ENCODE results near the gene RACGAP1. TPM values are rescaled to one million over a fixed set of nuclear protein-coding genes. Genes with fewer than 3 reads are reported as not detected.

Gene RACGAP1
- total RNA-seq, 2 donors from 2014 or later, result 3.9 to 4.6 TPM

DNA sequence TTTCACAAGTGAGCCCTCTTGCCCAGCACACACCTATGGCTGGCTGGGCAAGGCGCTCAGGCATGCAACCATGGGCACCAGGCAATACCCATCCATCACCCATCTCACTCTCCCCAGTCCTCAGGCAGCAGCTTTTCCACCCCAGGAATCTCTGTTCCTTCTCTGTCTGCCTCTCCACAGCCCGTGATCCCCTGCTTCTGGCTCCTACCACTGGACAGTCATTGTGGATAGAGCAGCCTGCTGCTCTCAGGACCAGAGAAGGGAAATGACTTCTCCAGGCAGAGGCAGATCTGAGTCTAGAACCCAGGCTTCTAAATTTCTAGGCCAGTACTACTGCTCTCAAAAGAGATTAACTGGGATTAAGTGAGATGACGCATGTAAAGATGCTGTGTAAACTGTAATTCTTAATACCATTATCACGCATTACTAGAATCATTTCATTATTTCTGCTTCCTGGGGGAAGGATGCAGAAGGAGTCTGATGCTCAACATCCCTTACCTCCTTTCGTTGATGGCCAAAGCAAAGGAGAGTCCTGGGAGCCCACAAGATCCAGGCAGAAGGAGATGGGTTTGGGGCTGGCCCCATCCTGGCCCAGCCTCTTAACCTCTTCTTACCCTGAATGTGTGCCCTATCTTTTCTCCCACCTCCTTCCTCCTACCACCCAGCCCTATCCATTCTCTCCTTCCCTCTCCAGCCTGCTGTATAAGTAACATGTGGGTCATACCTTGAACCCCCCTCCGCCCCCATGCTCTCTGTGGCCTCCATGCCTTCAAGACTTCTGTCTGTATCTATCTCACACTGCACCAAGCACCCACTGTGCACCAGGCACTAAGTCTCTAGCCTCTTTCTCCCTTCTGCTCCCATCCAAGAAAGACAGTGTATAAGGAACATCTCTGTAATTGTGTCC, 68.4 kb downstream of the RACGAP1 start:
- Histone ChIP-seq H3K36me3 (replicated peaks in 1 of 2; ENCODE audit: insufficient read depth in 1 of 2, low read depth in 2 of 2) (no peaks in the 10 kb centered on the region), H3K9me3 (no peaks in the 10 kb centered on the region), H3K27me3 (peaks cover 0 to 18% of the 10 kb centered on the region in 2 donors), H3K4me1 (peaks cover 28% of the 10 kb centered on the region), H3K4me3 (no peak overlapping the region), H3K27ac (no peak overlapping the region)
- ATAC-seq (no peak), DNase-seq (no peak)
- intact Hi-C loops (cut with DNase I), result no loop called here
- WGBS, 2 donors, result 78 to 79% methylated on average over 6 of the region's 6 CpGs
- no peak for TF ChIP-seq POLR2A (IDR thresholded peaks at IDR 0.05)
- TF ChIP-seq, protein P1, sequence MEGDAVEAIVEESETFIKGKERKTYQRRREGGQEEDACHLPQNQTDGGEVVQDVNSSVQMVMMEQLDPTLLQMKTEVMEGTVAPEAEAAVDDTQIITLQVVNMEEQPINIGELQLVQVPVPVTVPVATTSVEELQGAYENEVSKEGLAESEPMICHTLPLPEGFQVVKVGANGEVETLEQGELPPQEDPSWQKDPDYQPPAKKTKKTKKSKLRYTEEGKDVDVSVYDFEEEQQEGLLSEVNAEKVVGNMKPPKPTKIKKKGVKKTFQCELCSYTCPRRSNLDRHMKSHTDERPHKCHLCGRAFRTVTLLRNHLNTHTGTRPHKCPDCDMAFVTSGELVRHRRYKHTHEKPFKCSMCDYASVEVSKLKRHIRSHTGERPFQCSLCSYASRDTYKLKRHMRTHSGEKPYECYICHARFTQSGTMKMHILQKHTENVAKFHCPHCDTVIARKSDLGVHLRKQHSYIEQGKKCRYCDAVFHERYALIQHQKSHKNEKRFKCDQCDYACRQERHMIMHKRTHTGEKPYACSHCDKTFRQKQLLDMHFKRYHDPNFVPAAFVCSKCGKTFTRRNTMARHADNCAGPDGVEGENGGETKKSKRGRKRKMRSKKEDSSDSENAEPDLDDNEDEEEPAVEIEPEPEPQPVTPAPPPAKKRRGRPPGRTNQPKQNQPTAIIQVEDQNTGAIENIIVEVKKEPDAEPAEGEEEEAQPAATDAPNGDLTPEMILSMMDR (IDR thresholded peaks at IDR 0.05), result no peak

DNA sequence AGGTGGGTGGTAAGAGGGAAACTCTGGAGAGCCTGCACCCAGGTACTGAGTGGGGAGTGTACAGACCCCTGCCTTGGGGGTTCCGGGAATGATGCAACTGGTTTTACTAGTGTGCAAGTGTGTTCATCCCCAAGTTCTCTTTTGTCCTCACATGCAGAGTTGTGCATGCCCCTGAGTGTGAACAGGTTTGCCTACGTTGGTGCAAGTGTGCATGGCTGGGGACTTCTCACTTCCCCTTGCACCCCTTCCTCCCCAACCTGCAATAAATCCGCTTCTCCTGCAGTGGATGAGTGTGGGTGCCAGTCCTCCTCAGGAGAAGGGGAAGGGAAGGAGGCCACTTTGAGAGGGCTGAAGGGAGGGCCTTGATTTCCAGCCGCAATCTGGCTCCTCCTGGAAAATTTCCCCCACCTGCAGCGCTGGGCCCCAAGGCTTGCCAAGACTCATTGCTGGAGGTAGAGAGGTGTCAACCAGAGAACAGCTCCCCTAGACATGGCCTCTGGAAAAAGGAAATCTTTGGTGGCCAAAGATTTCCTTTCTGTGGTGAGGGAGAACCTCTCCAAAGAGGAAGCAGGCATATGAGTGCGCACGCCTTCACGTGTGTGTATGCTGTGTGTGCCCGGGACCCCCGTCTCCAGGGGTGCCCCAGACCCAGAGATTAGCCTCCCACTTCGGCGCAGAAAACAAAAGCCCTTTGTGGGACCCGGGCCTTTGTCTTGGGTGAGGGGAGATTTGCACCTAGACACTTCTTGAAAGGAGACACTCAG, 69.2 kb downstream of the RACGAP1 start:
- H3K4me3 ChIP-seq, result no peak overlapping the region
- intact Hi-C loops (cut with DNase I), result no loop called here
- H3K4me1 ChIP-seq, result peaks cover 23% of the 10 kb centered on the region
- no peaks in the 10 kb centered on the region for H3K36me3 ChIP-seq (replicated peaks in 1 of 2; ENCODE audit: insufficient read depth in 1 of 2, low read depth in 2 of 2)
- TF ChIP-seq POLR2A (IDR thresholded peaks at IDR 0.05), result no peak
- TF ChIP-seq, protein P1 (IDR thresholded peaks at IDR 0.05), result no peak
- no peak for ATAC-seq
- H3K27ac ChIP-seq, result no peak overlapping the region
- 60 to 61% methylated on average over 12 to 13 of the region's 13 CpGs for WGBS, 2 donors
- peaks cover 0 to 15% of the 10 kb centered on the region in 2 donors for H3K27me3 ChIP-seq
- no peaks in the 10 kb centered on the region for H3K9me3 ChIP-seq
- DNase-seq, result no peak

DNA sequence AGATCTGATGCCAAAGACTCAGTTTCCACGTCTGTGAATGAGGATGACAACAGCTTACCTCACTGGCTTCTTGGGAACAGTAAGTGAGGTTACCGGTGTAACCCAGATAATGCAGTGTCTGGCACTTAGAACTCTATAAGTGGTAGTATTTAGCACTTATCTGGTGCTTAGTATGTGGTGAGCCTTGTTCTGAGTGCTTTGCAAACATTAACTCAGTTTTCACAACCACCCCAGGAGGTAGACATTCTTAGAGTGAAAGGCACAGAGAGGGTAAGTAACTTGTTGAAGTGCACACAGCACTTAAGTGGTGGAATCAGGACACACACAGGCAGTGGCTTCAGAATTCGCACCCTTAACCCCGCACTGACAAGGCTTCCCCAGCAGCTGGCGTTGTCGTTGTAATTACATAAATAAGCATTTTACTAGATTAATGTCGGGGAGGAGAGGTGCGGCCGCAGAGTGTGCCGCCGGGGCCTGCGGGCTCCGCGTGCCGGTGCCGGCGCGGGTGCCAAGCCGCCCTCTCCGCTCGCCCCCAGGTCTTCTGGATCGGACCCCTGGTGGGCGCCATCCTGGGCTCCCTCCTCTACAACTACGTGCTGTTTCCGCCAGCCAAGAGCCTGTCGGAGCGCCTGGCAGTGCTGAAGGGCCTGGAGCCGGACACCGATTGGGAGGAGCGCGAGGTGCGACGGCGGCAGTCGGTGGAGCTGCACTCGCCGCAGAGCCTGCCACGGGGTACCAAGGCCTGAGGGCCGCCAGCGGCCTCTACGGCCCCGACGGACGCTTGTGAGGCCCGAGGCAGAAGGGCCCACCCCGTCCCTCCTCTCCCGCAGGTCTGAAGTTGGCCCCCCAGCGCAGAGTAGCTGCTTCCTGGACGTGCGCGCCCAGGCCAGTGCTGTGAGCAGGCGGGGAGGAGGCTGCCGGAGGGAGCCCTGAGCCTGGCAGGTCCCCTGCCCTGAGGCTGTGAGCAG, 70.1 kb downstream of the RACGAP1 start:
- ATAC-seq (no peak), DNase-seq (no peak)
- no peaks in the 10 kb centered on the region for H3K36me3 ChIP-seq (replicated peaks in 1 of 2; ENCODE audit: insufficient read depth in 1 of 2, low read depth in 2 of 2)
- peaks cover 14% of the 10 kb centered on the region for H3K4me1 ChIP-seq
- no peak overlapping the region for H3K27ac ChIP-seq
- peaks cover 0 to 10% of the 10 kb centered on the region in 2 donors for H3K27me3 ChIP-seq
- no peak overlapping the region for H3K4me3 ChIP-seq
- intact Hi-C loops (cut with DNase I), result no loop called here
- 30 to 49% methylated on average over 6 to 44 of the region's 53 CpGs for WGBS, 2 donors
- H3K9me3 ChIP-seq, result no peaks in the 10 kb centered on the region
- TF ChIP-seq, protein P1 (IDR thresholded peaks at IDR 0.05), result no peak
- no peak for TF ChIP-seq POLR2A (IDR thresholded peaks at IDR 0.05)

DNA sequence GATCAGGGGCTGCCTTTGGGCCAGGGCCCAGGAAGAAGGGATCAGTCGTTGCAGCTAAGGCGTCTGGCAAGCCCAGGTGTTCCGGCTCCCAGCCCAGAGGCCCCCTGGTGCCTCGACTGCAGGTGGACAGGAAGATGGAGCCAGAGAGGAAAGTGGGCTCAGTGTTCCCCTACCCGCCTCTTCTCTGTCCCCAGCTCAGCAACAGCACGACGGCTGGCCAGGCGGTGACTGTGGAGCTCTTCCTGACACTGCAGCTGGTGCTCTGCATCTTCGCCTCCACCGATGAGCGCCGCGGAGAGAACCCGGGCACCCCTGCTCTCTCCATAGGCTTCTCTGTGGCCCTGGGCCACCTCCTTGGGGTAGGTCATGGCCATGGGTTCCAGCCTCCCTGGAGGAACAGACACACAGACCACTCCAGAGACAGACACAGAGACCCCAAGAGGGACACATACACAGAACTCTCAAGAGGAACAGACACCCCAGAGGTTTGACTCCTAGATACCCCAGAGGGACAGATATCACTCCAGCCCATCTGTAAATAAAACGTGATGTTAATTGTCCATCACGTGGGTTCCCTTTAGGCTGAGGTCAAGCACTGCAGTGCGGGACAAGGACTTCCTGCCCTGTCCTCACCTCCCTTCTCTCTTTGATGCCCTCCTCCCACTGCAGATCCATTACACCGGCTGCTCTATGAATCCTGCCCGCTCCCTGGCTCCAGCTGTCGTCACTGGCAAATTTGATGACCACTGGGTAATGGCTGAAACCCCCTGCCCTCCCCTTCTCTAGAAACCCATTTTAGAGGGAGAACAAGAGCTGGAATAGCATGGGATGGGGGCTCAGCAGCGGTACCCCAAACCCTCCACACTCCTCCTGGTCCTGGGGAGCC, 71.1 kb downstream of the RACGAP1 start:
- WGBS, 2 donors, result 69 to 77% methylated on average over 13 to 21 of the region's 21 CpGs
- DNase-seq, result no peak
- no peak overlapping the region for H3K4me3 ChIP-seq
- H3K9me3 ChIP-seq, result no peaks in the 10 kb centered on the region
- H3K27ac ChIP-seq, result no peak overlapping the region
- H3K4me1 ChIP-seq, result peaks cover 11% of the 10 kb centered on the region
- TF ChIP-seq, protein P1 (IDR thresholded peaks at IDR 0.05), result no peak
- TF ChIP-seq POLR2A (IDR thresholded peaks at IDR 0.05), result no peak
- intact Hi-C loops (cut with DNase I), result no loop called here
- no peaks in the 10 kb centered on the region for H3K36me3 ChIP-seq (replicated peaks in 1 of 2; ENCODE audit: insufficient read depth in 1 of 2, low read depth in 2 of 2)
- H3K27me3 ChIP-seq, result peaks cover 0 to 10% of the 10 kb centered on the region in 2 donors
- ATAC-seq, result no peak
